Loucy (cell line): ENCODE results near the gene UBAP1.
"Not testable (repeated sequence)": the region's sequence is repeated elsewhere in the genome, so short reads cannot be mapped to it uniquely, and the experiment has no call there.

Experiments
- CTCF ChIP-seq: fragments of 200-600 bp; sonication (generic); conservative IDR thresholded peaks from 2 replicates; pipeline ENCODE4 v1.5.1; 2014; ENCODE audit warnings: mild to moderate bottlenecking, antibody characterized with exemption, low read length
- EZH2phosphoT487 ChIP-seq: fragments of 200-600 bp; IDR thresholded peaks from 2 replicates; pipeline ENCODE4 v1.6.1; 2018; ENCODE audit warnings: antibody characterized with exemption, mild to moderate bottlenecking, moderate library complexity, borderline replicate concordance

- not testable (repeated sequence) for TF ChIP-seq CTCF, EZH2phosphoT487
These were observed 38.2 kb downstream of the UBAP1 start for GRCh38 chr9:34217015-34217414.
